PC-3 (cell line): Measurements from ENCODE around the gene FBXW4. TPM values are rescaled to one million over a fixed set of nuclear protein-coding genes. Genes with fewer than 3 reads are reported as not detected.

ENCODE experiments used
- ATAC-seq: fragments of 200-7000 bp; cut with Tn5 transposase; 2 replicates; pipeline ENCODE4 v1.9.1; 2020; ENCODE audit warnings: mild to moderate bottlenecking, moderate library complexity
- BruUV-seq: library from RNA; stranded (reverse); fragments of 400-500 nt; replicated peaks from 2 replicates; lab custom pipeline; 2021; lab: Mats Ljungman, UMichigan
- CTCF ChIA-PET: fragments of 300-600 bp; sonication (Branson Sonifier 250); formaldehyde crosslinking; loops from one replicate; lab custom pipeline; 2022; ENCODE audit warnings: antibody characterized with exemption; lab: Charles Lee
- POLR2A ChIA-PET: fragments of 300-600 bp; sonication (Branson Sonifier 250); formaldehyde crosslinking; loops from one replicate; lab custom pipeline; 2022; ENCODE audit warnings: antibody characterized with exemption; ENCODE audit not compliant: unreplicated experiment; lab: Charles Lee
- DNase-seq: peaks from one replicate; pipeline ENCODE4 v3.0.0-alpha.2; 2015
- H2AFZ ChIP-seq: fragments of 300-600 bp; sonication (generic); 2 replicates; pipeline ENCODE4 v1.6.0; 2016; ENCODE audit warnings: antibody characterized with exemption, low read length
- H3F3A ChIP-seq: fragments of 300-600 bp; sonication (generic); one replicate; pipeline ENCODE4 v1.6.0; 2017; ENCODE audit warnings: antibody characterized with exemption, low read length, control low read depth, mild to moderate bottlenecking; ENCODE audit not compliant: unreplicated experiment
- H3K27ac ChIP-seq: fragments of 300-600 bp; sonication (generic); 2 replicates; pipeline ENCODE4 v1.5.1; 2016; ENCODE audit warnings: mild to moderate bottlenecking, low read length
- H3K27me3 ChIP-seq: fragments of 300-600 bp; sonication (generic); 2 replicates; pipeline ENCODE4 v1.6.1; 2016; ENCODE audit warnings: low read length, mixed read lengths
- H3K36me3 ChIP-seq: fragments of 300-600 bp; sonication (generic); 2 replicates; pipeline ENCODE4 v1.6.1; 2016; ENCODE audit warnings: low read depth, mixed run types, low read length, mixed read lengths
- H3K4me1 ChIP-seq: fragments of 300-600 bp; sonication (generic); 2 replicates; pipeline ENCODE4 v1.5.1; 2016; ENCODE audit warnings: low read length; ENCODE audit not compliant: insufficient read depth
- H3K4me2 ChIP-seq: fragments of 300-600 bp; sonication (generic); 2 replicates; pipeline ENCODE4 v1.6.0; 2016; ENCODE audit warnings: low read length
- H3K4me3 ChIP-seq: fragments of 300-600 bp; sonication (generic); 2 replicates; pipeline ENCODE4 v1.5.1; 2016; ENCODE audit warnings: mild to moderate bottlenecking, low read length, mixed read lengths
- H3K79me2 ChIP-seq: fragments of 300-600 bp; sonication (generic); 2 replicates; pipeline ENCODE4 v1.6.1; 2017; ENCODE audit warnings: low read length, mixed read lengths
- H3K9ac ChIP-seq: fragments of 300-600 bp; sonication (generic); 2 replicates; pipeline ENCODE4 v1.6.0; 2016; ENCODE audit warnings: mild to moderate bottlenecking, low read length
- H3K9me2 ChIP-seq: fragments of 300-600 bp; sonication (generic); replicated peaks from 2 replicates; pipeline ENCODE4 v1.6.1; 2016; ENCODE audit warnings: mixed run types, low read length, mixed read lengths
- H3K9me3 ChIP-seq: fragments of 300-600 bp; sonication (generic); 2 replicates; pipeline ENCODE4 v1.6.1; 2016; ENCODE audit warnings: low read length, mixed read lengths
- H4K20me1 ChIP-seq: fragments of 300-600 bp; sonication (generic); 2 replicates; pipeline ENCODE4 v1.6.1; 2016; ENCODE audit warnings: low read length, mixed read lengths
- EZH2 ChIP-seq: fragments of 300-600 bp; sonication (generic); IDR thresholded peaks from one replicate; pipeline ENCODE4 v1.6.1; 2017; ENCODE audit warnings: antibody characterized with exemption, mild to moderate bottlenecking, low read length; ENCODE audit not compliant: unreplicated experiment
- EZH2phosphoT487 ChIP-seq: fragments of 300-600 bp; sonication (generic); IDR thresholded peaks from 2 replicates; pipeline ENCODE4 v1.6.1; 2018; ENCODE audit warnings: mild to moderate bottlenecking, antibody characterized with exemption, low read length, borderline replicate concordance
- intact Hi-C: fragments of 100-400 bp; cut with micrococcal nuclease; formaldehyde crosslinking; loops from 2 replicates; pipeline ENCODE4 v1.9.0; 2023
- total RNA-seq: library from RNA; depleted of rRNA; stranded (reverse); fragments of >200 nt; gene quantifications from 2 replicates; pipeline ENCODE4 v1.2.3, GENCODE V29; 2014
- TF ChIP-seq, protein P1 (sequence below): fragments of 300-600 bp; sonication (generic); conservative IDR thresholded peaks from 2 replicates; pipeline ENCODE4 v1.5.1; 2017; ENCODE audit warnings: antibody characterized with exemption, low read depth, mild to moderate bottlenecking, low read length

The FBXW4 gene
- total RNA-seq, 1 experiment from 2014 or later = 18.8 TPM

DNA sequence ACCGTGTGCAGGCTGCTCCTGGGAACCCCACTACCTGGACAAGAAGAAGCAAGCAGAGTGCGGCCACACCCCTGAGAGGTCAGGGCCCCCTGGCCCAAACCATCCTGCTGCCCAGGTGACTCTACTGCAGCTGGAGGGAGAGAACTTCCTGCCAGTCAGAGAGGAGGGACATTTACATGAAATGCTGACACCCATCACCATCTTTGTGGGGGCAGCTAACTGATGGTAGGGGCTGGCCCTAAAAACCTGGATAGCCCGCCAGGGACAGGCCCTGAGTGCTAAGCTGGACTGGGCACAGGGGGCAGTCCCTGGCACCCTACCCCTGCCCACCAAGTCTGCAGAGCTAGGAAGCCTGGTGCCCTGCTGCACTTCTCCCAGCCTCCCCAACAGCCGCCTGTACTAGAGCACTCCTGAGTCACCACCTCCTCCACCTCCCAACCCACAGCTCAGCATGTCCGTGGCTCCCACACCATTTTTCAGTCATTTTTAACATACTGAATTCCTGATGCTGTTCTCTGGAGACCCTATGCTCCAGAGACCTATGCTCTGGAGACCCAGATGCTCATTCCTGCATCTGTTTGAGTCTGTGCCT, 79.3 kb downstream of the FBXW4 start:
- no peak for DNase-seq
- H3K9me3 ChIP-seq = no peaks in the 10 kb centered on the region
- TF ChIP-seq, protein P1, sequence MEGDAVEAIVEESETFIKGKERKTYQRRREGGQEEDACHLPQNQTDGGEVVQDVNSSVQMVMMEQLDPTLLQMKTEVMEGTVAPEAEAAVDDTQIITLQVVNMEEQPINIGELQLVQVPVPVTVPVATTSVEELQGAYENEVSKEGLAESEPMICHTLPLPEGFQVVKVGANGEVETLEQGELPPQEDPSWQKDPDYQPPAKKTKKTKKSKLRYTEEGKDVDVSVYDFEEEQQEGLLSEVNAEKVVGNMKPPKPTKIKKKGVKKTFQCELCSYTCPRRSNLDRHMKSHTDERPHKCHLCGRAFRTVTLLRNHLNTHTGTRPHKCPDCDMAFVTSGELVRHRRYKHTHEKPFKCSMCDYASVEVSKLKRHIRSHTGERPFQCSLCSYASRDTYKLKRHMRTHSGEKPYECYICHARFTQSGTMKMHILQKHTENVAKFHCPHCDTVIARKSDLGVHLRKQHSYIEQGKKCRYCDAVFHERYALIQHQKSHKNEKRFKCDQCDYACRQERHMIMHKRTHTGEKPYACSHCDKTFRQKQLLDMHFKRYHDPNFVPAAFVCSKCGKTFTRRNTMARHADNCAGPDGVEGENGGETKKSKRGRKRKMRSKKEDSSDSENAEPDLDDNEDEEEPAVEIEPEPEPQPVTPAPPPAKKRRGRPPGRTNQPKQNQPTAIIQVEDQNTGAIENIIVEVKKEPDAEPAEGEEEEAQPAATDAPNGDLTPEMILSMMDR = no peak
- TF ChIP-seq EZH2 (no peak), EZH2phosphoT487 (no peak)
- no peaks in the 10 kb centered on the region for H3K9me2 ChIP-seq
- POLR2A ChIA-PET = no interaction called here
- no peaks in the 10 kb centered on the region for H4K20me1 ChIP-seq
- ATAC-seq = no peak
- H3K27ac ChIP-seq = no peak overlapping the region
- no peak overlapping the region for H3K9ac ChIP-seq
- H3K36me3 ChIP-seq = no peaks in the 10 kb centered on the region
- no peak overlapping the region for H2AFZ ChIP-seq
- no peaks in the 10 kb centered on the region for H3K79me2 ChIP-seq
- BruUV-seq = no TSS peak
- no peak overlapping the region for H3K4me3 ChIP-seq
- no peaks in the 10 kb centered on the region for H3F3A ChIP-seq
- no peaks in the 10 kb centered on the region for H3K27me3 ChIP-seq
- no peaks in the 10 kb centered on the region for H3K4me1 ChIP-seq
- intact Hi-C loops = no loop called here
- CTCF ChIA-PET = interaction anchor here (0.8 kb wide), 1 partner anchor 13 kb away, joined by 3 read pairs; no protein-coding TSS in a partner anchor
- H3K4me2 ChIP-seq = no peak overlapping the region

DNA sequence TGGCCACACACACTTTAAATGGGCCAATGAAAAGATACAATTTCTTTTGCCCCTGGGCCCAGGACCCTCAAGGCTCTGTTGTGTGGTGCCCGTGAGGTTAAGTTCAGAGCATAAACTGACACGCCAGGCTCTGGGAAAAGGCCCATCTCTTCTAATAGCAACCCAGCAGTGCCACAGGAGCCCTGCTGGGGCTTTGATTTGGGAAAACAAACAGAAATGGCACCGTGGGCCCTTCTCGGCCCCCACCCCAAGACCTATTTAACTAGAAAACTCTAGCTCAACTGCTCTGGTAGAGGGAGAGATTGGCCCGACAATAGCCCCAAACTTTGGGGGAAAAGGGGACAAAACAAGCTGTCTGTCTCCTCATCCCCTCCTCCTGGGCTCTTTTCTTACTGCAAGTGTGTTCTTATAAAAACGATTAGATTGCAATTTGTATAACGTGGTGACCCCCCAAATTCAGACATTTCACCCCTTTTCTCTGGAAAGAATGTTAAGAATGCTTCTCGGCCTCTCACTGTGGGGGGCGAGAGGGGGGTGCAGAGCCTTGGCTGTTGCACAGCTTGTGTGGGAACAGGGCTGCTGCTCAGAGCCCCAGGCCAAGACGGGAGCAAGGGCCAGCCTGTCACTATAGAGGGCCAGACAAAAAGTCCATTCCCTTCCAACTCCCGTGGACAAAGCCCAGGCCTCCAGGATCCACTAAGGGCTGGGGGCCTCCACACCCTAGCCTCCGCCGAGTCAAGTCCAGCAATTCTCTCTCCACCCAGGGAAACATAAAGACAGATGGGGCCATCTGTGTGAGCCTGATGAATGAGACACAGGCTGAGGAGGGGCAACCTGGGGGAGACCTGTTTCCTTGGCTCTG, 80.1 kb downstream of the FBXW4 start:
- ATAC-seq = no peak
- no peaks in the 10 kb centered on the region for H3K27me3 ChIP-seq
- no peak overlapping the region for H3K4me3 ChIP-seq
- intact Hi-C loops = no loop called here
- no peak overlapping the region for H2AFZ ChIP-seq
- H4K20me1 ChIP-seq = no peaks in the 10 kb centered on the region
- no TSS peak for BruUV-seq
- H3K4me2 ChIP-seq = no peak overlapping the region
- H3K27ac ChIP-seq = no peak overlapping the region
- no peaks in the 10 kb centered on the region for H3K9me2 ChIP-seq
- ChIA-PET POLR2A (no interaction called here), CTCF (no interaction called here)
- no peaks in the 10 kb centered on the region for H3K4me1 ChIP-seq
- H3F3A ChIP-seq = no peaks in the 10 kb centered on the region
- no peak for DNase-seq
- no peaks in the 10 kb centered on the region for H3K9me3 ChIP-seq
- no peaks in the 10 kb centered on the region for H3K79me2 ChIP-seq
- no peaks in the 10 kb centered on the region for H3K36me3 ChIP-seq
- TF ChIP-seq, protein P1 = no peak
- no peak for TF ChIP-seq EZH2
- TF ChIP-seq EZH2phosphoT487 = no peak
- no peak overlapping the region for H3K9ac ChIP-seq

DNA sequence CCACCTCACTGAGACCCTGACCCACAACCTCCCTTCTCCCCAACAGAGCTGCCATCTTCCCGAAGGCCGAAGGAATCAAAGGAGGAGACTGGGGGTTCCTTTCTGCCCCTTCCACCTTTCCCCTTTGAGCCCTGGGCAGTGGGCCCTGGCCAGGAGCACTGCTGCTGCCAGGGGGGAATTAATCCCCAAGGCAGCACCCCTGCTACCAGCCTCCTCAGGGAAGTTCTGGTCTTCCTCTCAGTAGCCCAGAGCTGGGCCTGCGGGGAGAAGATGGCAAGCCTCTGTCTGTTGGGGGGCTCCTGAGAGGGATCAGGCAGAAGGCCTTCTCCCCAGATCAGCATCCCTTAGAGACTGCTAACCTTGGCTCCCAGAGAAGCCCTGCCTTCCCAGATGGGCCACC, 81.3 kb downstream of the FBXW4 start:
- no peak overlapping the region for H3K9ac ChIP-seq
- H3F3A ChIP-seq = no peaks in the 10 kb centered on the region
- POLR2A ChIA-PET = no interaction called here

More for the DNA sequence above, 81.3 kb downstream of the FBXW4 start:
- H3K27me3 ChIP-seq = no peaks in the 10 kb centered on the region
- no peaks in the 10 kb centered on the region for H3K4me1 ChIP-seq
- H2AFZ ChIP-seq = no peak overlapping the region
- no peaks in the 10 kb centered on the region for H3K9me2 ChIP-seq
- no peaks in the 10 kb centered on the region for H4K20me1 ChIP-seq
- no peak overlapping the region for H3K4me3 ChIP-seq
- no peak overlapping the region for H3K4me2 ChIP-seq
- H3K9me3 ChIP-seq = no peaks in the 10 kb centered on the region
- H3K27ac ChIP-seq = no peak overlapping the region
- TF ChIP-seq, protein P1 = no peak
- no peak for TF ChIP-seq EZH2
- TF ChIP-seq EZH2phosphoT487 = no peak
- no TSS peak for BruUV-seq
- CTCF ChIA-PET = no interaction called here
- DNase-seq (no peak), ATAC-seq (no peak)
- H3K36me3 ChIP-seq = no peaks in the 10 kb centered on the region
- intact Hi-C loops = no loop called here
- H3K79me2 ChIP-seq = no peaks in the 10 kb centered on the region
